Spinal cord (tissue), 10 donors: ENCODE data around the gene FMN1. TPM values are rescaled to one million over a fixed set of nuclear protein-coding genes. Genes with fewer than 3 reads are reported as not detected.
A peak's percentile ranks its signal among the peaks of the same experiment; 100 is the strongest.
"Not testable (repeated sequence)": the region's sequence is repeated elsewhere in the genome, so short reads cannot be mapped to it uniquely, and the experiment has no call there.

Experiments
- DNase-seq, 6 donors: peaks; one replicate each; pipeline versions ENCODE4 v3.0.0 to v3.0.0-alpha.2; 2013 to 2015; ENCODE audit warnings: low spot score in 6 of 6, low read depth in 4 of 6
- H3K27ac ChIP-seq: one replicate; pipeline ENCODE4 v1.5.1; 2013; ENCODE audit warnings: low read depth, low read length, control low read depth
- H3K27me3 ChIP-seq: one replicate; pipeline ENCODE4 v1.6.1; 2013; ENCODE audit warnings: low read length; ENCODE audit not compliant: control insufficient read depth, insufficient read depth
- H3K36me3 ChIP-seq: one replicate; pipeline ENCODE4 v1.6.1; 2013; ENCODE audit warnings: low read length; ENCODE audit not compliant: control insufficient read depth, insufficient read depth
- H3K4me1 ChIP-seq: one replicate; pipeline ENCODE4 v1.6.1; 2013; ENCODE audit warnings: low read length; ENCODE audit not compliant: control insufficient read depth, insufficient read depth
- H3K4me3 ChIP-seq: one replicate; pipeline ENCODE4 v1.5.1; 2013; ENCODE audit warnings: low read depth, low read length, control low read depth
- H3K9me3 ChIP-seq: one replicate; pipeline ENCODE4 v1.6.1; 2013; ENCODE audit warnings: low read length; ENCODE audit not compliant: control insufficient read depth, insufficient read depth
- WGBS: methylation state at CpG from one replicate; pipeline ENCODE4 v1.1.5; 2013; ENCODE audit warnings: missing lambda C conversion rate; ENCODE audit not compliant: insufficient coverage; 5-methylcytosine and 5-hydroxymethylcytosine counted together
- polyA plus RNA-seq, 2 donors: library from polyadenylated mRNA; unstranded; fragments of 120-200 nt; gene quantifications; one replicate each; pipeline ENCODE4 v1.2.1, GENCODE V29; 2013; ENCODE audit not compliant: insufficient read length in 2 of 2
- total RNA-seq, 2 donors: library from RNA; depleted of rRNA in 1 of 2; stranded (reverse); fragments of 120-200 nt in 1 of 2; fragments of >200 nt in 1 of 2; gene quantifications; one replicate each; pipeline versions ENCODE4 v1.2.3 to v1.2.4, GENCODE V29; 2013 to 2014
- donor health status: healthy.

The FMN1 gene
- total and polyA plus RNA-seq, 4 donors = 1.00 to 5.7 (median 2.8) TPM

DNA sequence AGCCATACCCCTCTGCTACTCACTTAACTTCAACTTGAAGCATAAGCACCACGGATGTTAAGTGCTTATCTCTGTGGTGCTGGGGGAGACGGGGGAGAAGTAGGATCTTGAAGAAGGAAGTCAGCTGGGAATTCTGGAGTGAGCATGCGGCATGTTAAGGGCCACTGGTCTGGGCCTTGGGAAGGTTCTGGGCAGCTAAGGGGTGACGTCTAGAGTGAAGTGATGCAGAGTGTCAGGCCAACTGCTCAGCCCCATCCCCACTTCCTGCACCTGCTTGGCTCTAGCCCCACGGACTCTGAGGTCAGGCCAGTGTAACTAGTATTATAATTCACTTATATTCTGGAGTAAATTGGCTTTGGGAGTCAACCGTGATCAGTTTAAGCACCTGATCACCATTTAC, 228.6 kb downstream of the FMN1 start:
- no peak overlapping the region for H3K27ac ChIP-seq
- H3K36me3 ChIP-seq = no peaks in the 10 kb centered on the region
- no peak for DNase-seq
- WGBS = 90% methylated on average over 3 of the region's 6 CpGs
- H3K4me1 ChIP-seq = no peaks in the 10 kb centered on the region
- no peaks in the 10 kb centered on the region for H3K9me3 ChIP-seq
- no peak overlapping the region for H3K4me3 ChIP-seq
- H3K27me3 ChIP-seq = no peaks in the 10 kb centered on the region

DNA sequence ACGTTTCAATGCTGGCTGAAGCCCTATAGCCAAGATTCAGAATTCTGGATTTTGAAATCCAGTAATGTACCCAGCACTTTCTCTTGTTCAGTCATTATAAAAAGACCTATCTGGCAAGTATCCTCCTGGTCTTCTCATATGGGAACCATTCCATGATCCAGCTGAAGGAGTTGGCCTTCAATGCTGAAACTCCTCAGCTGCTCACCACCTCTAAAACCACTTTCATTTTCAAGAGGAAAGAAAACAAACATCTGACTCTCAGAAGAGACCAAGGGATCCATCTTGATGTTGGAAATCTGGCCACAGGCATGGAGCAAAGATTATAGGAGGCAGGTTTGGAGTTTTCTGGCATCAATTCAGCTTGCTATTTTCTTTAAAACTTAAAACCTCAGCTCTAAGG, 235.4 kb downstream of the FMN1 start:
- Histone ChIP-seq H3K4me3 (no peak overlapping the region), H3K27ac (no peak overlapping the region)
- no CpG with 5 or more reads among the region's 1 CpG for WGBS

DNA sequence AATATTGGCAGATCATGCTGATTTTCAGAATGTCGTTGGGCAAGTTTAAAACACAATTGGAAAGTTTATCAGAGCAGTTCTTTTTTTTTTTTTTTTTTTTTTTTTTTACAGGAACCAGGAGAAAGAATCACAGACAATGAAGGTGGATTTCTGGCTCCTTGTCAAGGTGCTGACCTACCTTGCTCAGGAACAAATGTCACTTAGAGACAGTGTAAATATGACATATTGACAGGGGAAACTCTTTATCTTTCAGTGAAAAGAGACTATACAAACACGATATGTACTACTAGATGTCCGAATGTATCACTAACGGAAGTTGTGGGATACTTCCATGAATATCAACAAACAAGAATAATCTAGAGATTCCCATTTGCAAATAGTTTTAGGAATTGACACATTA, 237.3 kb downstream of the FMN1 start:
- H3K4me1 ChIP-seq = peaks cover 3% of the 10 kb centered on the region
- no peaks in the 10 kb centered on the region for H3K36me3 ChIP-seq
- no peak overlapping the region for H3K4me3 ChIP-seq
- no peaks in the 10 kb centered on the region for H3K9me3 ChIP-seq
- H3K27me3 ChIP-seq = no peaks in the 10 kb centered on the region
- no peak for DNase-seq
- WGBS = no CpG with 5 or more reads among the region's 4 CpGs
- H3K27ac ChIP-seq = no peak overlapping the region

More for the DNA sequence above, 235.4 kb downstream of the FMN1 start:
- Histone ChIP-seq H3K36me3 (no peaks in the 10 kb centered on the region), H3K9me3 (no peaks in the 10 kb centered on the region), H3K4me1 (no peaks in the 10 kb centered on the region), H3K27me3 (no peaks in the 10 kb centered on the region)
- DNase-seq = no peak

DNA sequence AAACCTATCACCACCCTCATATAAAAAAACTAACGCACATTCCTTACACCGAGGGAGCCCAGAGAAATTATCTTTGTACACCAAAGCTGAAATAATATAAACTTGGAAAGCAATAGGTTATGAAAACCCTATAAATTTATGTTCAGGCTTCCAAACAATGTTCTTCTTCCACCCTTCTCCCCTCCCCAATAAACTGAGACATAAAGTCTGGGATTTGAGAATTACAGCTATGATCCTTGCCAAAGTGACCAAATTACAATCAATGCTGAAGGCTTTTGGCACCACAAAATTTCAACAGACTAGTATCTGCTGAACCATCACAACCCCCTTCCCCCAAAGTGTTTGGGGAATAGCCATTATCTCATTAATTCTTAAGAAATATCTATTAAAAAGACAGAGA, 237.8 kb downstream of the FMN1 start:
- H3K4me1 ChIP-seq = peaks cover 3% of the 10 kb centered on the region

DNA sequence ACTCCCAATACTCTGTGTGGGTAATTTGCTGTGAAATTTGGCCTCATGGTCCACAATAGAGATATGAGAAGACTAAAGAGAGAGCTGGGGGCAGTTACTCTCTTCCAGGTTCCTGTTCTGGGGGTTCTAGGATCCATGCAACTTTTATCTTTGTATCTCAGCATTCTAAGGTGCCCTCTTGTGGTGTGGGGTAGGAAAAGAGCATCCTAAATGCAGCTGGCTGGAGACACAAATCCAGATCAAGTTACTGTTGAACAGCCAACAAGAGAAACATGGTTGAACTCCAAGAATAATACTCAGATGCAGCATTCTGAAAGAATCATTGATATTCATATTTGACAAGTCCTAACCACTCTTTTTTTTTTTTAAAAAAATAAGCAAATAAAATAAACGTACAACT, 238.5 kb downstream of the FMN1 start:
- H3K4me1 ChIP-seq = peaks cover 3% of the 10 kb centered on the region
- no peaks in the 10 kb centered on the region for H3K36me3 ChIP-seq
- no peaks in the 10 kb centered on the region for H3K9me3 ChIP-seq
- DNase-seq = peak in 4 of 6 donors; percentile 6 to 77 (median 38)
- no peak overlapping the region for H3K4me3 ChIP-seq
- H3K27me3 ChIP-seq = no peaks in the 10 kb centered on the region
- no CpG with 5 or more reads among the region's 1 CpG for WGBS
- H3K27ac ChIP-seq = no peak overlapping the region

More for the DNA sequence above, 237.8 kb downstream of the FMN1 start:
- H3K36me3 ChIP-seq = no peaks in the 10 kb centered on the region
- no peaks in the 10 kb centered on the region for H3K27me3 ChIP-seq
- H3K4me3 ChIP-seq = no peak overlapping the region
- WGBS = no CpG with 5 or more reads among the region's 2 CpGs
- H3K27ac ChIP-seq = no peak overlapping the region
- no peaks in the 10 kb centered on the region for H3K9me3 ChIP-seq
- DNase-seq = no peak

DNA sequence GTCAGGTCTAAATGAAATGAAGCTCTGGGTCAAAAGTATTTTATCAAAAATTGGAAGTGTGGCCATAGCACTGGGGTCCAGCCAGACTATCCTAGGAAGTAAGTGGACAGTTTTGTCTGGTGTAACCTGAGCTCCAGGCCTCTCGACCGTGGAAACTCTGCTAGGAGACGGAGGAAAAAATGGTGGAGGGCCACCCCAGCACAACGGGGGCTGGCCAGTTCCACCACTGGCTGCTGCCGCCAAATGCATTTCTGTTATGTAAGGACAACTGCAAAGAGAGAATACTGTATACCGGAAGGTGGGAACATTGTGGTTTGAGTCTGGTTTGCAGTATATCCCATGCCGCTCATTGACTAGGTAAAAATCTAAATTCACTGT, 241.0 kb downstream of the FMN1 start:
- H3K4me1 ChIP-seq = peaks cover 3% of the 10 kb centered on the region
- WGBS = 51% methylated on average over 4 of the region's 7 CpGs
- no peaks in the 10 kb centered on the region for H3K36me3 ChIP-seq
- DNase-seq = no peak
- no peaks in the 10 kb centered on the region for H3K9me3 ChIP-seq
- no peaks in the 10 kb centered on the region for H3K27me3 ChIP-seq
- no peak overlapping the region for H3K27ac ChIP-seq
- no peak overlapping the region for H3K4me3 ChIP-seq

- Histone ChIP-seq H3K36me3 (no peaks in the 10 kb centered on the region), H3K4me3 (no peak overlapping the region), H3K27me3 (no peaks in the 10 kb centered on the region), H3K27ac (no peak overlapping the region), H3K9me3 (no peaks in the 10 kb centered on the region), H3K4me1 (peaks cover 3% of the 10 kb centered on the region)
- no peak for DNase-seq
- WGBS = 38% methylated on average over 11 of the region's 12 CpGs
These were observed 241.5 kb downstream of the FMN1 start for GRCh38 chr15:32952901-32953532.

GRCh38 chr15:32951736-32952464, 242.6 kb downstream of the FMN1 start:
- Histone ChIP-seq H3K27ac (no peak overlapping the region), H3K27me3 (no peaks in the 10 kb centered on the region), H3K36me3 (no peaks in the 10 kb centered on the region), H3K9me3 (no peaks in the 10 kb centered on the region), H3K4me3 (no peak overlapping the region), H3K4me1 (peaks cover 3% of the 10 kb centered on the region)
- DNase-seq = no peak
- WGBS = 94% methylated on average over 2 of the region's 4 CpGs

GRCh38 chr15:32950051-32950450, 244.5 kb downstream of the FMN1 start:
- H3K4me1 ChIP-seq, H3K36me3 ChIP-seq, H3K27ac ChIP-seq, H3K27me3 ChIP-seq, H3K9me3 ChIP-seq, H3K4me3 ChIP-seq, DNase-seq: not testable (repeated sequence)

DNA sequence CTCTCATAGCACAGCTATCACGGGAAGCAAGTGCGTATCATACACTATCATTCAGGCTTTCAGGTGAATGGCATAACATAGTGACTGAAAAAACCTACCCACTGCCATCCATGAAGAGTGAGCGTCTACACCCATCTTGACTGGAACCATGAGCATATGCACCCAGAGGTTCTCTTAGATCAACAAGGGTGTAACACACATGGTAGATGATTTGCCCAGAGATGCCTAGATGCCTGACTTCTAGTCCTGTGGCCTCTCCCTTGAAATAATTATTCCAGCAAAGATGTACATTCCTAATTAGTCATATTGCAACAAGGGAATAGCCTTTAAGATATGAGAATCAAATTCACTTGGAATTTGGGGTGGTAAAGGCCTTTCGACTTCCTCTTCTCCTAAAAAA, 248.3 kb downstream of the FMN1 start:
- Histone ChIP-seq H3K27ac (no peak overlapping the region), H3K4me3 (no peak overlapping the region), H3K36me3 (no peaks in the 10 kb centered on the region), H3K4me1 (no peaks in the 10 kb centered on the region), H3K9me3 (no peaks in the 10 kb centered on the region), H3K27me3 (no peaks in the 10 kb centered on the region)
- whole genome bisulfite sequencing = 100% methylated on average over 3 of the region's 4 CpGs
- DNase-seq = no peak
